Gastroesophageal sphincter (tissue), 3 donors: Measurements from ENCODE around the gene SPATA32.

Experiments
- POLR2A ChIP-seq, 2 donors: fragments of 450-650 bp; IDR thresholded peaks; one replicate each; pipeline ENCODE4 v1.6.1; 2017; ENCODE audit warnings: antibody characterized with exemption in 2 of 2, mild to moderate bottlenecking in 2 of 2, moderate library complexity in 1 of 2
- POLR2AphosphoS5 ChIP-seq: sonication (generic); formaldehyde crosslinking; IDR thresholded peaks from one replicate; pipeline ENCODE4 v1.6.1; 2017; ENCODE audit warnings: antibody characterized with exemption
- TF ChIP-seq, protein P1 (sequence below), 4 experiments: fragments of 200-600 bp in 2 of 4; fragments of 450-650 bp in 2 of 4; sonication (generic) in 1 of 4; IDR thresholded peaks; one replicate each; pipeline ENCODE4 v1.5.1; 2017 to 2019; ENCODE audit warnings: antibody characterized with exemption in 4 of 4, mild to moderate bottlenecking in 2 of 4, moderate library complexity in 2 of 4

DNA sequence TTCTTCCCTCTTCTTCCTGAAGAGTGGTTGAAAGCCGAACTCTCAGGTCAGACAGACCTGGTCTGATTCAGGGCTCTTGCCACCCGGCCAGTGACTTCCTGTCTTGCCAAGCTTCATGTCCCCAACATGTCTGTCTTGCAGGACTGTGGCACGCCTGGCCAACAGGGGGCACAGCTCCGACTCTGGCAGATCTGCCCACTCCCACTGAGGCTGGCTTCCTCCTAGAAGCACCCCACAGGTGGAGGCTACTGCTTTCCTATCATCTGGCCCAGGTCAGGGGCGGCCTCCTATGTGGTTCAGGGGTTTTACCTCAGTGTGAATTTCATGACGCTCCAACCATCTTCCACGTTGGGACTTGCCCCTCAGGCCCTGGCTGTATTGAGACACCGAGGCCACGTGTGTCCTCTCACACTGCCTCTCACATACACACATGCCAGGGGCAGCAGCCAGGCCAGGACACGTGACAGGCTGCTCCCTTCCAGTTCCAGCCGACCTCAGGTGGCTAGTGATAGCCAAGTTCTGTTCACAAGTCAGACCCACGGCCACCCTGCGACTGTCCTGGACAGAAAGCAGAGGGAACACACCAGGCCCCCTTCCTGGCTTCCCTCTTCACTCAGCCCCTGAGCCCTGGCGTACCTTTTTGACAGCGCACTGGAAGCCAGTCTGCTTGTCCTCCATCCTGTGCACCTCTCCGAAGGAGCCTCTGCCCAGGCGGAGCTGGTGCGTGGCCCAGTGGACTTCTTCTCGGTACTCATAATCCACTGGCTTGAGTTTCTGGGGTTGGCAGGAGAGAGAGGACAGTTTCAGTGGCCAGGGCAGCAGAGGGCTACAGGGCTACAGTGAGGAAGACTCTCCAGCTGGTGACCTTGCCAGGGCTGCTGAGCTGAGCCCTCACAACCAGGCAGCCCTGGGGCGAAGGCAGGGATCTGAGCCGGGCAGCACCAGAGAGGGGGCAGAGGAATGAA is 22.6 kb upstream of the SPATA32 start:
- TF ChIP-seq POLR2A (IDR thresholded peaks at IDR 0.05) (no peak), POLR2AphosphoS5 (no peak)
- TF ChIP-seq, protein P1, sequence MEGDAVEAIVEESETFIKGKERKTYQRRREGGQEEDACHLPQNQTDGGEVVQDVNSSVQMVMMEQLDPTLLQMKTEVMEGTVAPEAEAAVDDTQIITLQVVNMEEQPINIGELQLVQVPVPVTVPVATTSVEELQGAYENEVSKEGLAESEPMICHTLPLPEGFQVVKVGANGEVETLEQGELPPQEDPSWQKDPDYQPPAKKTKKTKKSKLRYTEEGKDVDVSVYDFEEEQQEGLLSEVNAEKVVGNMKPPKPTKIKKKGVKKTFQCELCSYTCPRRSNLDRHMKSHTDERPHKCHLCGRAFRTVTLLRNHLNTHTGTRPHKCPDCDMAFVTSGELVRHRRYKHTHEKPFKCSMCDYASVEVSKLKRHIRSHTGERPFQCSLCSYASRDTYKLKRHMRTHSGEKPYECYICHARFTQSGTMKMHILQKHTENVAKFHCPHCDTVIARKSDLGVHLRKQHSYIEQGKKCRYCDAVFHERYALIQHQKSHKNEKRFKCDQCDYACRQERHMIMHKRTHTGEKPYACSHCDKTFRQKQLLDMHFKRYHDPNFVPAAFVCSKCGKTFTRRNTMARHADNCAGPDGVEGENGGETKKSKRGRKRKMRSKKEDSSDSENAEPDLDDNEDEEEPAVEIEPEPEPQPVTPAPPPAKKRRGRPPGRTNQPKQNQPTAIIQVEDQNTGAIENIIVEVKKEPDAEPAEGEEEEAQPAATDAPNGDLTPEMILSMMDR (IDR thresholded peaks at IDR 0.05) = no peak
